HFF-Myc (cell line): ENCODE data around the gene FOXS1.

Source experiments
- DNase-seq: peaks from one replicate; pipeline ENCODE4 v3.0.0-alpha.2; 2011; ENCODE audit warnings: low read depth; ENCODE audit errors: extremely low read depth
- H3K4me3 ChIP-seq: replicated peaks from 2 replicates; pipeline ENCODE4 v1.5.1; 2011; ENCODE audit warnings: low read depth, mild to moderate bottlenecking, control low read depth, low read length
- CTCF ChIP-seq: IDR thresholded peaks from 2 replicates; pipeline ENCODE4 v1.5.1; 2012; ENCODE audit warnings: mild to moderate bottlenecking, low read depth, low read length, control low read depth; ENCODE audit errors: missing control alignments

Gene FOXS1

GRCh38 chr20:31845300-31845863 is at the start of gene FOXS1:
TSS of gene FOXS1 (minus strand) at chr20:31845604. CDS start at chr20:31845542, 62 bp downstream.
- DNase-seq: no peak
- no peak for TF ChIP-seq CTCF
- no peak within 1 kb of the TSS for H3K4me3 ChIP-seq

- no peak overlapping the region for H3K4me3 ChIP-seq
- no peak for DNase-seq
- TF ChIP-seq CTCF: no peak
Observed at GRCh38 chr20:31890646-31891045, 45.2 kb upstream of the FOXS1 start.

GRCh38 chr20:31883829-31884228 is 38.4 kb upstream of the FOXS1 start:
- TF ChIP-seq CTCF: no peak
- DNase-seq: no peak
- H3K4me3 ChIP-seq: no peak overlapping the region

- H3K4me3 ChIP-seq: no peak overlapping the region
- no peak for DNase-seq
- TF ChIP-seq CTCF: no peak
Observed at GRCh38 chr20:31881945-31882344, 36.5 kb upstream of the FOXS1 start.

GRCh38 chr20:31879143-31879987 is 34.0 kb upstream of the FOXS1 start:
- DNase-seq: peak; percentile 77
- peak overlapping the region; percentile 58 for H3K4me3 ChIP-seq
- no peak for TF ChIP-seq CTCF

GRCh38 chr20:31877684-31878083 is 32.3 kb upstream of the FOXS1 start:
- TF ChIP-seq CTCF: no peak
- H3K4me3 ChIP-seq: no peak overlapping the region
- no peak for DNase-seq
